GM19025 (cell line): Measurements from ENCODE around the gene SLC35D3.
"Not testable (repeated sequence)": the region's sequence is repeated elsewhere in the genome, so short reads cannot be mapped to it uniquely, and the experiment has no call there.

Source experiments
- ATAC-seq: cut with Tn5 transposase; IDR thresholded peaks from one replicate; pipeline ENCODE4 v1.9.1; 2021; ENCODE audit warnings: mild to moderate bottlenecking, low read depth, moderate library complexity; ENCODE audit not compliant: unreplicated experiment

The SLC35D3 gene

DNA sequence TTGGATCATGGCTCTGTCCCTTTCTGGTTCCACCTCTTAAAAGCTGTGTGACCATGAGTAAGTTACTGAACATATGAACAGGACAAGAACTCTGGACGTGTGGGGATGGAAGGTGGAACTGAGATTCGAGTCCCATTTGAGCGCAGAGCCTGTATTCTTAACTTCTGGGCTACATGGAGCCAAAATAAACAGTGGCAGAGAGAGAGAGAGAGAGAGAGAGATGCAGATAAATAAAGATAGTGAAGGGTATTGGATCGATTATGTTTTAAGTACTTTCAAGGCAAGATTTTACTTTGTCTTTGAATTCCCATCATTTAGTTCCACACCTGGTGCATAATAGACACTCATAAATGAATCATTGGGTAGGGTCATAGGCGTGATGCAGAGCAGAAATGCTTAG, 39.7 kb downstream of the SLC35D3 start:
- ATAC-seq, result no peak

DNA sequence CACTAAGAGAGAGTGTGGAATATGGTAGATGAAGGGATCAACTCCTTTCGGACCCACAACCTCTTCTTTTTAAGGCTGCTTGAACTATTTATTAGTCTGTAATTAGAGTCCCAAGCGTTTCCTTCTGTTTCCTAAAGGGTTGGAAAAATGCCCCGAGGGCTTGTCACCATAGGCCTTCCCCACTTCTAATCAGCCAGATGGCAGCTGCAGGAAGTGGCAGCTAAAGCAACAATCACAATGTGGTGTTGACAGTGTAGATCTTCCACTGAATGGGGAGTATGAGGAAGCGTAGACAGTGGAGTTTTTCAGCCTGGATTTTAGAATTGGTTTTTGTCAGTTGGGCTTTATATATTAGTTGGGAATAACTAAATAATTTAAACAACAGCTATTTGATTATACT, 40.6 kb downstream of the SLC35D3 start:
- no peak for ATAC-seq

- ATAC-seq, result no peak
Observed at GRCh38 chr6:136963259-136963658, 41.2 kb downstream of the SLC35D3 start.

DNA sequence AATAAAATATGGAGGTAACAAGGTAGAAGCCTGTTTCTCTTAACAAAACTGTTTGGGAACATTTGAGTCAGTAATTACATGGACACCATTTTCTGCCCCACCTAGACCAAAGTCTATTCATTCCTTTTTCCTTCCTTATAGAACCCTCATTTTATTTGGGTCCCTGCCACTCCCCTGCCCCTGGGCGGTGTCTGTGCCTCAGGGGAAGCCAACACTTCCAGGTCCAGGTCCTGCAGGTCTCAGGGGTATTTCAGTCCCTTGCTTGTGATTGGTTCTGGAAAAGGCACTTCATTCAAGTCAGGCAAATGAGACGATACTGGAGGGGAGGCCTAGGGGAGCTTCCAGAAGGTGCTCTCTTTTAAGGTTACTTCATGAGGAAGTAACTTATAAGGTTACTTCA, 42.3 kb downstream of the SLC35D3 start:
- no peak for ATAC-seq

DNA sequence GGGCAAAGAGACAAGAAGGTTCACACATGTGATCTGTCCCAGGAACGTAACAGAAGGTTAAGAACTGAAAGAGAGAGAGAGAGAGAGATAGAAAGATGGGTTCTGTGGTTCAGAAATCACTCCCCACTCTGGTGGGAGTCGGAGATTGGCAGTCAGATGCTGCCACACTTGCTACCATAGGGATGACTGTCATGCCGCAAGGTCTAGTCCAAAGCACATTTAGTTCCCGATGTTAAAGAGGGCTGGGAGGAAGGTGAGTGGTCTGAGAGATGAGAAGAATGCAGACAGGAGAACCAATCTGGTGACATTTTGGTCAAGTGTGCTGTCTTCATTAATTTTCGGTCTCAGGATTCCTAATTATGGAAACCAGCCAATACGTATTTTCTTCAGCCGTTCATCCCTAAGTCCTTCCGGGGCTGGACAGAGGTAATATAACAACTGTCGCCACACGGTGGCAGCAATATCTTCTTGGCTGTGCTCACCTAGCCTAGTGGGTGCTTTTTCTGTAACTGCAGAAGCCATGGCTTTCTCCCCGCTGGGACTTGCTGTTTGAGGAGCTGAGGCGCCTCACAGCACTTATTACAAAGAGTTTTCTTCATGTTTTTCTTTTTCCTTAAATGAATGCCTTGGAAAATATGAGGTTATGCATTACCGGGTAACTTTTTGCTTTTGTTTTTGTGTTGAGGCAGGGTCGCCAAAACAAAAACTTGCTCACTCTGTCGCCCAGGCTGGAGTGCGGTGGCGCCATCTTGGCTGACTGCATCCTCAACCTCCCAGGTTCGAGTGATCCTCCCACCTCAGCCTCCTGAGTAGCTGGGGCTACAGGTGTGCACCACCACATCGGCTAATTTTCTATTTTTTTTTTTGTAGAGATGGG, 46.0 kb downstream of the SLC35D3 start:
- ATAC-seq, result no peak

- no peak for ATAC-seq
Observed at GRCh38 chr6:136968837-136969236, 46.7 kb downstream of the SLC35D3 start.

GRCh38 chr6:136969433-136969832, 47.3 kb downstream of the SLC35D3 start:
- no peak for ATAC-seq

DNA sequence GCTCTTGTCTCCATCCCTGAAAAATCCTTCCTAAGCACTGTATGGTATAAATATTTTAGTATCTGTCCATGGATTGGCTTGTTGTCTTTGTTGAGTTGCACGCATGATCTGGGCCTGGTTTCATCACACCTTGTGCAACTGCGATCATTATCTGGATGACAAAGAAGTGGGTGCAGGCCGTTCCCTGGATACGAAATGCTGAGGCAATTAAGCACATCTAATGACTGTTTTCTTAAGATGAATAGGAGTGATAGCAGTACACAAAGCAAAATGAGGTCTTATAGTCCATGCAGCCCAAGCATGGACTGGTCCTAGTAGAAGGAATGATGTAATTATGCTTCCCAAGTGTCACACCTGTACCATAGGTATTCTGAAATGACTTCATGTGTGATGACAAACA, 47.8 kb downstream of the SLC35D3 start:
- no peak for ATAC-seq

- no peak for ATAC-seq
Observed at GRCh38 chr6:136971609-136972008, 49.5 kb downstream of the SLC35D3 start.

DNA sequence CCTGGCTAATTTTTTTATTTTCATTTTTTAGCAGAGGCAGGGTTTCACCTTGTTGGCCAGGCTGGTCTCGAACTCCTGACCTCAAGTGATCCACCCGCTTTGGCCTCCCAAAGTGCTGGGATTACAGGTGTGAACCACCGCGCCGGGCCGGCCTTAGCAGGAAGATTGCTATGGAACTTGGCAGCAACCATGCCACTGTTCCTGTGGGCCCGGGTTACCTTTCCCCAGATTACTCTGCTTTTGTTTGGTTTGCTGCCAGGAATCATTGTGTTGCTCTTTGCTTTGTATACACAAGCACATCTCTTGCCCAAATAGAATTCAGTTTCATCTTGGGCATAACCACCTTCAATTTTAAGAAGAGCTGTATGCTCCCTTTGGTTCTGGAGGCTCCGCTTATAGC, 51.7 kb downstream of the SLC35D3 start:
- not testable (repeated sequence) for ATAC-seq
